Effector memory CD8-positive, alpha-beta T cell (primary cell): ENCODE data around the gene HLTF.

Experiments
- ATAC-seq: fragments of 150-1000 bp; cut with Tn5 transposase; replicated peaks from 2 replicates; pipeline ENCODE4 v1.10.0; 2021; ENCODE audit warnings: mild to moderate bottlenecking, moderate library complexity
- DNase-seq, 3 experiments: peaks; one replicate each; pipeline ENCODE4 v3.0.0; 2021
- H3K27ac Mint-ChIP-seq, 2 donors: one replicate each; pipeline ENCODE4 v1.8.0; 2022; ENCODE audit warnings: mild to moderate bottlenecking in 2 of 2, mixed read lengths in 2 of 2, moderate library complexity in 2 of 2
- H3K27me3 Mint-ChIP-seq, 2 donors: one replicate each; pipeline ENCODE4 v1.8.0; 2022; ENCODE audit warnings: mixed read lengths in 2 of 2
- H3K36me3 Mint-ChIP-seq: one replicate; pipeline ENCODE4 v1.8.0; 2022; ENCODE audit warnings: mild to moderate bottlenecking, moderate library complexity, mixed read lengths; ENCODE audit not compliant: insufficient read depth
- H3K4me1 Mint-ChIP-seq, 2 donors: one replicate each; pipeline ENCODE4 v1.8.0; 2022; ENCODE audit warnings: low read depth in 2 of 2, mixed read lengths in 2 of 2
- H3K4me3 Mint-ChIP-seq, 2 donors: one replicate each; pipeline ENCODE4 v1.8.0; 2022; ENCODE audit warnings: mild to moderate bottlenecking in 2 of 2, mixed read lengths in 2 of 2, moderate library complexity in 2 of 2
- H3K9me3 Mint-ChIP-seq, 2 donors: one replicate each; pipeline ENCODE4 v1.8.0; 2022; ENCODE audit warnings: mixed read lengths in 2 of 2

The HLTF gene

GRCh38 chr3:149004622-149005021, 81.7 kb downstream of the HLTF start:
- ATAC-seq: no peak
- Mint-ChIP-seq H3K4me1 (peaks cover 30 to 47% of the 10 kb centered on the region in 2 donors), H3K9me3 (no peaks in the 10 kb centered on the region), H3K27me3 (no peaks in the 10 kb centered on the region), H3K36me3 (peaks cover 69% of the 10 kb centered on the region), H3K27ac (peak overlapping the region; percentile 67 to 82), H3K4me3 (no peak overlapping the region)
- no peak for DNase-seq

- Mint-ChIP-seq H3K9me3 (no peaks in the 10 kb centered on the region), H3K36me3 (peaks cover 61% of the 10 kb centered on the region), H3K4me1 (peaks cover 31 to 48% of the 10 kb centered on the region in 2 donors), H3K4me3 (peak overlapping the region; percentile 7 to 8), H3K27ac (peak overlapping the region; percentile 67 to 82), H3K27me3 (no peaks in the 10 kb centered on the region)
- DNase-seq (peak; percentile 28 to 44 (median 40)), ATAC-seq (peak; percentile 93)
Measured at GRCh38 chr3:149003653-149004305, 82.6 kb downstream of the HLTF start.

GRCh38 chr3:149001727-149002126, 84.6 kb downstream of the HLTF start:
- DNase-seq (no peak), ATAC-seq (no peak)
- H3K27ac Mint-ChIP-seq: no peak overlapping the region
- no peaks in the 10 kb centered on the region for H3K27me3 Mint-ChIP-seq
- H3K4me3 Mint-ChIP-seq: no peak overlapping the region
- H3K4me1 Mint-ChIP-seq: peaks cover 27 to 52% of the 10 kb centered on the region in 2 donors
- no peaks in the 10 kb centered on the region for H3K9me3 Mint-ChIP-seq
- peaks cover 58% of the 10 kb centered on the region for H3K36me3 Mint-ChIP-seq

GRCh38 chr3:149000206-149000745, 86.1 kb downstream of the HLTF start:
- Mint-ChIP-seq H3K4me1 (peaks cover 35 to 66% of the 10 kb centered on the region in 2 donors), H3K27ac (peak overlapping the region; percentile 53 to 92), H3K36me3 (peaks cover 63% of the 10 kb centered on the region), H3K27me3 (no peaks in the 10 kb centered on the region), H3K9me3 (no peaks in the 10 kb centered on the region), H3K4me3 (peak overlapping the region in 1 of 2 donors; percentile 53)
- no peak for DNase-seq
- ATAC-seq: no peak

- Mint-ChIP-seq H3K27ac (peak overlapping the region; percentile 53 to 92), H3K9me3 (no peaks in the 10 kb centered on the region), H3K27me3 (no peaks in the 10 kb centered on the region), H3K4me1 (peaks cover 35 to 67% of the 10 kb centered on the region in 2 donors), H3K4me3 (peak overlapping the region in 1 of 2 donors; percentile 53), H3K36me3 (peaks cover 65% of the 10 kb centered on the region)
- ATAC-seq (no peak), DNase-seq (no peak)
Measured at GRCh38 chr3:148999806-149000205, 86.5 kb downstream of the HLTF start.

- Mint-ChIP-seq H3K27me3 (no peaks in the 10 kb centered on the region), H3K36me3 (peaks cover 65% of the 10 kb centered on the region), H3K4me1 (peaks cover 32 to 66% of the 10 kb centered on the region in 2 donors), H3K4me3 (peak overlapping the region; percentile 40 to 62), H3K9me3 (no peaks in the 10 kb centered on the region), H3K27ac (peak overlapping the region; percentile 75 to 92)
- no peak for DNase-seq
- ATAC-seq: peak; percentile 49
Measured at GRCh38 chr3:148998715-148999423, 87.5 kb downstream of the HLTF start.

- DNase-seq: no peak
- Mint-ChIP-seq H3K4me3 (peak overlapping the region; percentile 8 to 62), H3K4me1 (peaks cover 34 to 66% of the 10 kb centered on the region in 2 donors), H3K9me3 (no peaks in the 10 kb centered on the region), H3K27ac (peak overlapping the region; percentile 75 to 92), H3K36me3 (peaks cover 64% of the 10 kb centered on the region), H3K27me3 (no peaks in the 10 kb centered on the region)
- no peak for ATAC-seq
Measured at GRCh38 chr3:148998297-148998696, 88.0 kb downstream of the HLTF start.

- DNase-seq (no peak), ATAC-seq (no peak)
- Mint-ChIP-seq H3K9me3 (no peaks in the 10 kb centered on the region), H3K36me3 (peaks cover 68% of the 10 kb centered on the region), H3K27ac (peak overlapping the region; percentile 21 to 78), H3K4me3 (peak overlapping the region in 1 of 2 donors; percentile 13), H3K27me3 (no peaks in the 10 kb centered on the region), H3K4me1 (peaks cover 40 to 72% of the 10 kb centered on the region in 2 donors)
Measured at GRCh38 chr3:148997623-148998022, 88.7 kb downstream of the HLTF start.

- Mint-ChIP-seq H3K36me3 (peaks cover 57% of the 10 kb centered on the region), H3K9me3 (no peaks in the 10 kb centered on the region), H3K27ac (peak overlapping the region; percentile 88 to 90), H3K4me1 (peaks cover 34 to 52% of the 10 kb centered on the region in 2 donors), H3K4me3 (peak overlapping the region; percentile 76 to 78), H3K27me3 (no peaks in the 10 kb centered on the region)
- DNase-seq (no peak), ATAC-seq (no peak)
Measured at GRCh38 chr3:148992635-148993255, 93.6 kb downstream of the HLTF start.

GRCh38 chr3:148992027-148992634, 94.2 kb downstream of the HLTF start:
- DNase-seq (peak; percentile 20 to 35 (median 31)), ATAC-seq (peak; percentile 9)
- Mint-ChIP-seq H3K4me1 (peaks cover 34 to 48% of the 10 kb centered on the region in 2 donors), H3K27me3 (no peaks in the 10 kb centered on the region), H3K9me3 (no peaks in the 10 kb centered on the region), H3K4me3 (peak overlapping the region; percentile 76 to 78), H3K27ac (peak overlapping the region; percentile 88 to 90), H3K36me3 (peaks cover 53% of the 10 kb centered on the region)

- H3K27ac Mint-ChIP-seq: peak within 1 kb of the TSS; percentile 88 to 90
- peak; percentile 86 for ATAC-seq
- H3K9me3 Mint-ChIP-seq: no peaks in the 10 kb centered on the region
- H3K36me3 Mint-ChIP-seq: peaks cover 47% of the 10 kb centered on the region
- no peaks in the 10 kb centered on the region for H3K27me3 Mint-ChIP-seq
- H3K4me1 Mint-ChIP-seq: peaks cover 30 to 41% of the 10 kb centered on the region in 2 donors
- DNase-seq: peak; percentile 73 to 83 (median 79)
- H3K4me3 Mint-ChIP-seq: peak within 1 kb of the TSS; percentile 76 to 78
Measured at GRCh38 chr3:148991219-148992026, 94.9 kb downstream of the HLTF start, which contains the start of gene GYG1. GYG1 (plus strand) TSS chr3:148991540; CDS start chr3:148991641, 101 bp downstream.

GRCh38 chr3:148990236-148990635, 96.1 kb downstream of the HLTF start:
- ATAC-seq: no peak
- H3K27me3 Mint-ChIP-seq: no peaks in the 10 kb centered on the region

More at GRCh38 chr3:148990236-148990635, 96.1 kb downstream of the HLTF start:
- peaks cover 35% of the 10 kb centered on the region for H3K36me3 Mint-ChIP-seq
- peak overlapping the region; percentile 88 to 90 for H3K27ac Mint-ChIP-seq
- peak overlapping the region; percentile 76 to 78 for H3K4me3 Mint-ChIP-seq
- H3K9me3 Mint-ChIP-seq: no peaks in the 10 kb centered on the region
- no peak for DNase-seq
- H3K4me1 Mint-ChIP-seq: peaks cover 23 to 30% of the 10 kb centered on the region in 2 donors
